Adipose tissue (tissue), 3 donors: ENCODE data around the gene PLA2G2D. TPM values are rescaled to one million over a fixed set of nuclear protein-coding genes. Genes with fewer than 3 reads are reported as not detected.

Experiments
- H3K27ac ChIP-seq: one replicate; pipeline ENCODE4 v1.5.1; 2013; ENCODE audit warnings: low read depth, low read length
- whole genome bisulfite sequencing, 3 donors: extraction: QIAGEN DNeasy Blood & Tissue Kit; methylation state at CpG; one replicate each; pipeline ENCODE4 v1.1.7; 2013; 5-methylcytosine and 5-hydroxymethylcytosine counted together
- polyA plus RNA-seq, 3 donors: library from polyadenylated mRNA; stranded (reverse); fragments of 200-250 nt; gene quantifications; one replicate each; pipeline ENCODE4 v1.2.3, GENCODE V29; 2013
- donor health status: healthy with polysubstance abuse.
- donor health status: Bipolar disorder and iron deficiency.
- donor health status: healthy.

Gene PLA2G2D
- polyA plus RNA-seq, 3 donors: 0.01 TPM; not detected in 2

GRCh38 chr1:20078711-20079110 lies 40.6 kb downstream of the PLA2G2D start:
- no peak overlapping the region for H3K27ac ChIP-seq
- WGBS, 3 donors: 74 to 89% (median 86%) methylated on average over 5 of the region's 5 CpGs

DNA sequence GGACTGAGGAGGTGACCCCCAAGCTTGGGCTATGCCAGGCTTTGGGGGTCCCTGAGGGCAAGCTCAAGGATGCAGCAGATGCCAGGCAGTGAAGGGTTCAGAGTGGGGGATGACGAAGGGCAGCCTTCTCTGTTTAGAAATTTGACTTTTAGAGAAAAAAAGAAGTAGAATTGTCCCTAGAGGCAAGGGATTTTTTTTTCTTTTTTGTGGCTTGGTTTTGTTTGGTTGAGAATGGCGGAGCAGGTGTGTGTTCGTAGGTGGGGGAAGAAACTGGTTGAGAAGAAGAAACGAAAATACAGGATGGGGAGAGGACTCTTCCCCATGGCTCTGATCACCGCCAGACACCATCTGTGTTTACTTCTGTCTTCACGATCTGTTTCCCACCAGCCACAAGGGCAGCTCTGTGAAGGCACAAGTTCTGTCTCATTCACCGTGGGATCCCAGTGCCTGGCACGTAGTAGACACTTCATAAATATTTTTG lies 41.1 kb downstream of the PLA2G2D start:
- H3K27ac ChIP-seq: no peak overlapping the region
- WGBS, 3 donors: 48 to 80% (median 73%) methylated on average over 8 of the region's 8 CpGs

- 74 to 88% (median 88%) methylated on average over 5 of the region's 5 CpGs for WGBS, 3 donors
- no peak overlapping the region for H3K27ac ChIP-seq
Measured at GRCh38 chr1:20076710-20077461, 42.5 kb downstream of the PLA2G2D start.

DNA sequence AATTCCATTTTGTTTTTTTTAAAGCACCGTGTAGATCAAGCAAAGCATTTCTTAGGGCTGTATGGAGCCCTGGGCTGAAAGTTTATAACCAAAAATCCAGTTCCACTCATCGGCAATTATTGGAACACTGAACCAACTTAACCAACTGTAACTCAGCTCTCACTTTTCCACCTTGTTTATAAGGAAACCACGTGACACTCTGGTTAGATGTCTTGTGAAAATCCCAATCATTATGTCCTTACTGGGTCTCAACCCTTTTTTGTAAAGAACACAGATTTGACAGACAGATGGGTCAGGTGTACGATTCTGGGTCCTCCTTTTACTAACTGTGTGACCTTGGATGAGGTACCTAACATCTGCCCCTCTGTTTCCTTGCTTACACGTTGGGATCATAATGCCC lies 43.1 kb downstream of the PLA2G2D start:
- 67 to 81% (median 71%) methylated on average over 5 of the region's 5 CpGs for WGBS, 3 donors
- H3K27ac ChIP-seq: no peak overlapping the region

DNA sequence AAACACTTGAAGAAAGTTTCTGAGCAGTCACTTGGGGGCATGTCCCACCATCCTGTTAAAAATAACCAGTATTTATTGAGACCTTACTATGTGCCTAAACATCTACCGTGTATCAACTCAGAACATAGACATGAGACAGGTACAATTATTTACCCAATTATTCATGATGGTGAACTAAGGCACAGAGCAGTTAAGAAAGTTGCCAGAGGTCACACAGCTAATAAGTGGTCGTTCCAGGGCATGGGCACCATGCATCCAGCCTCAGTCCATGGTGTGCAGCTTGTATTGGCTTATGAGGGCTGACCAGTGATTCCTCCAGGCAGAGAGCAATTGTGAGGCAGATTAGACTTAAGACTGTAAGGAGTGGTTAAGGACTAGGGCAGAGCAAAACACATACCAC lies 44.0 kb downstream of the PLA2G2D start:
- WGBS, 3 donors: 72 to 92% (median 88%) methylated on average over 2 of the region's 2 CpGs
- H3K27ac ChIP-seq: no peak overlapping the region

DNA sequence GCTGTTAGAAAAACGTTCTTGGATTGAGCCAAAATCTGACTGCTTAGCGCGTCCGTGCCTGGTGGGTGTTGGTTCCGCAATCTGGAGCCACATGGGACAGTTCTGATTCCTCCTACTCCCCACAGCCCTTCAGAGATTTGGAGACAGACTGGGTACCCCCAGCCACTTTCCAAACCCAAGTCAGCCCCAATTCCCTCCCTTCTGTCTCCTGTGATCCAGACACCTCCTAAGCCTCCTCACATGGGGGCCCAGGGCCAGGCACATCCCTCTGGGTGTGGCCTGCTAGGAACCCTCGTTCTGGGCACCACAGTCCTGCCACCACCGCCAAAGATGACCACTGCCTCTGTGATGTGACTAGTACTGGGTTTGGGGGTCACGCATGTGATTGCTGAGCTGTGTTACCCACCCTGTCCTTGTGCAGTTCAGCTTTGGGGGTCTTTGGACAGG lies 44.6 kb downstream of the PLA2G2D start:
- 60 to 73% (median 68%) methylated on average over 8 of the region's 8 CpGs for WGBS, 3 donors
- no peak overlapping the region for H3K27ac ChIP-seq

DNA sequence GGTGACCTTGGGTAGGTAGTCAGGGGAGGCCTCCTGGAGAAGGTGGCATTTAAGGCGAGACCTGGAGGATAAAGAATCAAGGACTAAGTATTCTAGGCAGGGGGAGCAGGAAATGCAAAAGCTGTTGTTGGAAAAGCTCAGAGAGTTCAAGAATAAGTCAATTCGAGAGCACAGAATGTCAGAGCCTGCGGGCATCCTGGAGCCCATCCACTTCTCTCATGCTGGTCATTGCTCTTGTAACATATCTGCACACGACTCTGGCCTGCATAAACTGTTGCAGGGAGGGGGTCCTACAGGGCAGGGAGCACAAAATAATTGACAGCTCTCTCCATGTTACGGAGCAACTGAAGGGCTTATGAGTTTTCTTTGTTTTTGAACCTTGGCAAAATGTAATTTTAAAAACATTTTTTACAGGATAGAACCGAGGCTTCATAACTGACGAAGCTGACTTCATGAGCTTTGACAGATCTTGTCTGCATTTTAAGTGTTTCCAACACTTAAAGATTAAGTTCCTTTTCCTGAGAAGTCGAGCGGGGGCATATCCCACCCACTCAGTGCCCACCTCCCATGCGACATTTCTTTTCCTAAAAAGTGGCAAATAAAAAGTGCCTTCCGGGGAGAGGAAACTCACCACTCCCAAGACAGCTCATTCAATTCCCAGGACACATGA lies 45.1 kb downstream of the PLA2G2D start:
- WGBS, 3 donors: 64 to 69% (median 67%) methylated on average over 11 of the region's 11 CpGs
- H3K27ac ChIP-seq: no peak overlapping the region

GRCh38 chr1:20073256-20073655 lies 46.1 kb downstream of the PLA2G2D start:
- 92 to 94% (median 94%) methylated on average over 2 of the region's 2 CpGs for WGBS, 3 donors
- H3K27ac ChIP-seq: no peak overlapping the region

DNA sequence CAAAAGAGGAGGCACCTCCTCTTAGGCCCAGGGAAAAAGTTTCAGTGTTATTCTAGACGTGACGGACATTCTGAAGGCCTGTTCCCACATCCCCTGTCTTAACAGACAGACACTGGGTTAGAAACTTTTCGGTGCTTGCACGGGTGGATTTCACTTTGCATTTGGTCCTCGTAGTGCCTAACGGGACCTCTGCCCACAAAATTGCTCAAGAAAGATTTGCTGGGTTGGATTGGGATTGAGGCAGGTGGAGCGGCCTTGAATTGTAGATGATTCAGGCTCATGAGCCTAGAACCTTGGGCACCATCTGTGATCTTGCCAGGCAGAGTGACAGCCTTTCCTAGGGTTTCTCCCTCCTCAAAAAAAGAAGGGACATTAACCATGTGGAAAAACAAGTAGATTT lies 46.6 kb downstream of the PLA2G2D start:
- WGBS, 3 donors: 84 to 92% (median 87%) methylated on average over 7 of the region's 7 CpGs
- no peak overlapping the region for H3K27ac ChIP-seq

DNA sequence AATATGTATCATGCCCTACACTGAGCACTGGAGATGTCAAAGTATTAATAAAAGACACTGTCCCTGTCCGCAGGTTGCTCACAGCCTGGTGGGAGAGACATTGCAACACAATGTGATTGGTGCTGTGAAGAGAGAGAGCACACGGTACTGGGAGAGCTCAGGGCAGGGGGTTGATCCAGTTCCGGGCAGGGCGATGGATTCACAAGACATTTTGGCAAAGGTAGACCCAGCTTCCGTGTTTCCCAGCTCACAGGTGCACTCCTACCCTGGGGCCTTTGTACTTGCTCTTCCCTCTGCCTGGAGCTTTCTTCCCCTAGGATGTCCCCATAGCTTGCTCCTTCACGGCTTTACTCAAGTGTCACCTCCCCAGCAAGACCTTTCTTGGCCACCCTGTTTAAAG lies 47.9 kb downstream of the PLA2G2D start:
- no peak overlapping the region for H3K27ac ChIP-seq
- WGBS, 3 donors: 75 to 90% (median 89%) methylated on average over 6 of the region's 6 CpGs

DNA sequence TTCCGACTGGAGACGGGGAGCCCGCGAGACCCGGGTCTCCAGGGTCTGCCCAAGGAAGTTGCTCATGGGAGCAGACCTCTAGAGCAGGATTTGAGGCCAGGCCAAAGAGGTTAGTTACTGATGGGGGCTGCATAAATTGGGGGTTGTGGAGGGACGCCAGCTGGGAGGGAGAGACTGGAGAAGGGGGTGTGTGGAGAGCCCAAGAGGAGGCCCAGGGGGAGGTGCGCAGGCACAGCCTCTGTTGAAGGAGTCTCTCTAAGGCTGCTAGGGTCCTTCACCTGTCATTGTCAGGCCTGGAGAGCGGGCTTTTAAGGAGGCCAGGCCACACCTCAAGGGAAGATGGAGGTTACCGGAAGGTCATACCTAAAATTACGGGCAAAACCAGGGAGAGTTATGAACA lies 49.0 kb downstream of the PLA2G2D start:
- no peak overlapping the region for H3K27ac ChIP-seq

DNA sequence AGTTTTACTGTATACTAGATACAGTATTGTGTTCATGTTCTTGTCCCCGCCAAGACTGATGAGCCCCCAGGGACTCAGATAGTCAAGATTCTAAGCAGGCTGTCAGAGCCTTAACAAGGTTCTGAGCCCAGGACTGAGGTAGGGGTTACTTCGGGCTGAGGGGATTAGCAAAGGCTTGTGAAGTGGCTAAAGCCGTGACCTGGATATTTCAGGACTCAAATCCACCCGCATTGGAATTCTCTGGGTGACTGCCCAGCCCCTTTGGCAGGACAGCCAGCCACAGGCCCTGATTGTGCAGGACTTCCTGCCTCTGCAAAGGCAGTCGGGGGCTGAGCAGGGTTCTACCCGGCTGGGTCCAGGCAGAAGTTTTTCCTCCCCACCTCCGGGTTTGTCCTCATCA lies 49.5 kb downstream of the PLA2G2D start, which contains the start of gene PLA2G5:
TSS of gene PLA2G5 (plus strand) at position 321 of the 400 bp plus-strand sequence. CDS start 14,637 bp downstream, outside the sequence.
- no peak within 1 kb of the TSS for H3K27ac ChIP-seq
- WGBS, 3 donors: 30 to 38% (median 37%) methylated on average over 7 of the region's 7 CpGs

More for the DNA sequence above, 49.0 kb downstream of the PLA2G2D start:
- WGBS, 3 donors: 69 to 83% (median 79%) methylated on average over 10 of the region's 10 CpGs

DNA sequence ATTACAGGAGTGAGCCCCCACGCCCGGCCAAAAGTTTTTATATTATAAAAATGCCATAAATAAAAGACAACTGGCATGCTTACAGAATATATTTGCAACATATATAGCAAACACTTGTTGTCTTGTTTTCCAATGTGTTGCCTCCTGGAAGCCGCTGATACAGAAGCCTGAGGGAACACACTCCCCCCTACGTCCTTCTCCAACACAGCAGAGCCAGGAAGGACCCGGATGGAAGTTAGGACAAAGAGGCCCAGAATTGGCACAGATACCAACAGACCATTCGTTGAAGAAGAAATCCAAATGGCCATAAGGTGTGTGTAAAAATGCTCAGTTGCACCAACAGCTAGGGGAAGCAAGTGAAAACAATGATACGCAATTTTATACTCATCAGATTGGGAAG lies 50.6 kb downstream of the PLA2G2D start:
- H3K27ac ChIP-seq: no peak overlapping the region
- 76 to 90% (median 83%) methylated on average over 7 of the region's 7 CpGs for WGBS, 3 donors

DNA sequence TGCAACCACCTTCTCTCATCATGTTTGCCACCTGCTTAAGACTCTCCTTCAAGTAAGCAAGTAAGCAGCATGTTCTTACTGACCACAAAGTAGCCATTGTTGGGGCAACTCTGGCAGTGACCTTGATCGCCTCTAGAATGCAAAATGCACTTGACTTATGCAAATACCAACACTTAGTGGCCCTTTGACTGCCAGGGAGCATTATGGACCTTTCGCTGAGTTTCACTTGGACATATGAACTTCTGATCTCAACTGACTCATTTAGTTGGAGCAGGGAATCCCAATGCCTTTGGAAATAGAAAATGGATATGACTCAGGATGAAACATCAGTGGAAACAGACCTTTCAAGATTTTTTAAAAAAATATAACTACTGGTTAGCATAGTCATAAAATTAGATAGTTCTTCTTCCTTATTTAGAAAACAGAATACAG lies 55.5 kb downstream of the PLA2G2D start:
- H3K27ac ChIP-seq: no peak overlapping the region
- 77 to 86% (median 82%) methylated on average over 2 of the region's 2 CpGs for WGBS, 3 donors

Other genes starting within 250 kb of the PLA2G2D start
- 1 to 10 TPM; 1.1 to 4.8 (median 2.3) TPM for gene OTUD3, start 237.1 kb downstream of the PLA2G2D start, polyA plus RNA-seq
- not detected for gene PLA2G2E, start 195.9 kb downstream of the PLA2G2D start, polyA plus RNA-seq
- 1,000 to 10,000 TPM in 2 of 3 donors, 10 to 100 TPM in 1; 94.3 to 1,598 (median 1,126) TPM for gene PLA2G2A, start 139.9 kb downstream of the PLA2G2D start, polyA plus RNA-seq
- gene PLA2G5, start 49.3 kb downstream of the PLA2G2D start, polyA plus RNA-seq: 10 to 100 TPM in 1 of 3 donors, 1 to 10 TPM in 1, under 1 TPM in 1; 0.52 to 45.0 (median 6.1) TPM
- not detected for gene PLA2G2F, start 19.8 kb upstream of the PLA2G2D start, polyA plus RNA-seq
- gene UBXN10, start 66.6 kb upstream of the PLA2G2D start, polyA plus RNA-seq: under 1 TPM; 0.24 to 0.68 (median 0.34) TPM
- gene PLA2G2C, start 67.0 kb upstream of the PLA2G2D start, polyA plus RNA-seq: not detected
- under 1 TPM in 1 of 3 donors, not detected in 2; 0.07 TPM for gene VWA5B1, start 171.3 kb upstream of the PLA2G2D start, polyA plus RNA-seq